Measurements from ENCODE around the gene CCDC141.

DNA sequence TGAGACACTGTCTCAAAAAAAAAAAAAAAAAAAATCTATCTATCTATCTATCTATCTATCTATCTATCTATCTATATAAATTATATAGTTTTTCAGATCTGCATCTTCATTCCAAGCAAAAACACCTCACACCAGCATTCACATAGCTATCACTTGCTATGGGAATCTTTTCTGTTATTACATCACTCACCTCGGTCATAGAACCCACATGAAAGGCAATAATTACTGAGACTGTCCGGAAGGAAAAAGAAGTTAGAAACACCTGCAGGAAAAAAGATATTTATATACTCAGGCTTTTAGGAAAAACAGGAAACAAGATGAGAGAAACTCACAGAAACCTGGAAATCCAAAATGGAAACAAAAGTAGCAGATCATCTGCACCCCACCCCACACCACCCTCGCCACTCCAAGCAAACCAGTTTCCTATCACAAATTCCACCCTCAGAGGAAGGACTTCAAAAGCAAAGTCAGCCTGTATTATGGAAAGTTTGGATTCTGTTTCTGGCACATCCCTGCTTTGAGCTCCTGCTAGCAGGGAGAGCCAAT is 21.9 kb upstream of the CCDC141 start:
- TF ChIP-seq, protein P1, sequence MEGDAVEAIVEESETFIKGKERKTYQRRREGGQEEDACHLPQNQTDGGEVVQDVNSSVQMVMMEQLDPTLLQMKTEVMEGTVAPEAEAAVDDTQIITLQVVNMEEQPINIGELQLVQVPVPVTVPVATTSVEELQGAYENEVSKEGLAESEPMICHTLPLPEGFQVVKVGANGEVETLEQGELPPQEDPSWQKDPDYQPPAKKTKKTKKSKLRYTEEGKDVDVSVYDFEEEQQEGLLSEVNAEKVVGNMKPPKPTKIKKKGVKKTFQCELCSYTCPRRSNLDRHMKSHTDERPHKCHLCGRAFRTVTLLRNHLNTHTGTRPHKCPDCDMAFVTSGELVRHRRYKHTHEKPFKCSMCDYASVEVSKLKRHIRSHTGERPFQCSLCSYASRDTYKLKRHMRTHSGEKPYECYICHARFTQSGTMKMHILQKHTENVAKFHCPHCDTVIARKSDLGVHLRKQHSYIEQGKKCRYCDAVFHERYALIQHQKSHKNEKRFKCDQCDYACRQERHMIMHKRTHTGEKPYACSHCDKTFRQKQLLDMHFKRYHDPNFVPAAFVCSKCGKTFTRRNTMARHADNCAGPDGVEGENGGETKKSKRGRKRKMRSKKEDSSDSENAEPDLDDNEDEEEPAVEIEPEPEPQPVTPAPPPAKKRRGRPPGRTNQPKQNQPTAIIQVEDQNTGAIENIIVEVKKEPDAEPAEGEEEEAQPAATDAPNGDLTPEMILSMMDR (IDR thresholded peaks at IDR 0.05; ENCODE audit: low read length), result no peak
- no peak for TF ChIP-seq EZH2phosphoT487 (IDR thresholded peaks at IDR 0.05; ENCODE audit: low read length)

All from MM.1S (cell line).